Measurements from ENCODE around the gene ZNHIT3. TPM values are rescaled to one million over a fixed set of nuclear protein-coding genes. Genes with fewer than 3 reads are reported as not detected.
A peak's percentile ranks its signal among the peaks of the same experiment; 100 is the strongest.
"Not testable (repeated sequence)": the region's sequence is repeated elsewhere in the genome, so short reads cannot be mapped to it uniquely, and the experiment has no call there.

Gene ZNHIT3
- 10 to 100 TPM; 43.0 to 44.7 TPM for total RNA-seq
- total RNA-seq = 28.0 to 61.9 reads per million in 2 donors

- Mint-ChIP-seq H3K4me1 (peaks cover 32% of the 10 kb centered on the region), H3K27ac (peak within 1 kb of the TSS; percentile 94)
- peak; percentile 78 to 84 (median 79) for DNase-seq
Measured at GRCh38 chr17:36486204-36487194, at the start of gene ZNHIT3. ZNHIT3 (plus strand) TSS chr17:36486681; CDS start chr17:36486700, 19 bp downstream.

GRCh38 chr17:36441792-36442191, 44.7 kb upstream of the ZNHIT3 start:
- H3K4me1 Mint-ChIP-seq; ATAC-seq; H3K27me3 Mint-ChIP-seq; DNase-seq; H3K36me3 Mint-ChIP-seq (ENCODE audit: low read depth); H3K9me3 ChIP-seq (ENCODE audit: control insufficient read depth, low read length, poor library complexity, severe bottlenecking); H3K27ac Mint-ChIP-seq; H3K4me3 Mint-ChIP-seq: not testable (repeated sequence)

More at GRCh38 chr17:36486204-36487194, at the start of gene ZNHIT3:
- Mint-ChIP-seq H3K4me3 (peak within 1 kb of the TSS; percentile 100), H3K27me3 (peaks cover 10% of the 10 kb centered on the region), H3K36me3 (ENCODE audit: low read depth) (peaks cover 11% of the 10 kb centered on the region)
- H3K9me3 ChIP-seq (ENCODE audit: control insufficient read depth, low read length, poor library complexity, severe bottlenecking) = no peaks in the 10 kb centered on the region
- ATAC-seq = peak; percentile 98

GRCh38 chr17:36443777-36444176, 42.7 kb upstream of the ZNHIT3 start:
- no peaks in the 10 kb centered on the region for H3K36me3 Mint-ChIP-seq (ENCODE audit: low read depth)
- H3K9me3 ChIP-seq (ENCODE audit: control insufficient read depth, low read length, poor library complexity, severe bottlenecking) = no peaks in the 10 kb centered on the region
- no peak overlapping the region for H3K27ac Mint-ChIP-seq
- H3K4me1 Mint-ChIP-seq = no peaks in the 10 kb centered on the region
- no peaks in the 10 kb centered on the region for H3K27me3 Mint-ChIP-seq
- ATAC-seq (no peak), DNase-seq (no peak)
- no peak overlapping the region for H3K4me3 Mint-ChIP-seq

GRCh38 chr17:36449997-36450396, 36.5 kb upstream of the ZNHIT3 start:
- not testable (repeated sequence) for H3K9me3 ChIP-seq (ENCODE audit: control insufficient read depth, low read length, poor library complexity, severe bottlenecking); DNase-seq; H3K4me1 Mint-ChIP-seq; H3K36me3 Mint-ChIP-seq (ENCODE audit: low read depth); H3K27ac Mint-ChIP-seq; ATAC-seq; H3K4me3 Mint-ChIP-seq; H3K27me3 Mint-ChIP-seq

GRCh38 chr17:36452888-36453287, 33.6 kb upstream of the ZNHIT3 start:
- not testable (repeated sequence) for H3K9me3 ChIP-seq (ENCODE audit: control insufficient read depth, low read length, poor library complexity, severe bottlenecking); H3K27me3 Mint-ChIP-seq; DNase-seq; H3K4me3 Mint-ChIP-seq; H3K27ac Mint-ChIP-seq; H3K4me1 Mint-ChIP-seq; H3K36me3 Mint-ChIP-seq (ENCODE audit: low read depth); ATAC-seq

- H3K9me3 ChIP-seq (ENCODE audit: control insufficient read depth, low read length, poor library complexity, severe bottlenecking); H3K27ac Mint-ChIP-seq; DNase-seq; H3K4me3 Mint-ChIP-seq; ATAC-seq; H3K36me3 Mint-ChIP-seq (ENCODE audit: low read depth); H3K4me1 Mint-ChIP-seq: not testable (repeated sequence)
- peaks cover 34% of the 10 kb centered on the region for H3K27me3 Mint-ChIP-seq
Measured at GRCh38 chr17:36457701-36458100, 28.8 kb upstream of the ZNHIT3 start.

- peaks cover 47% of the 10 kb centered on the region for H3K27me3 Mint-ChIP-seq
- no peaks in the 10 kb centered on the region for H3K9me3 ChIP-seq (ENCODE audit: control insufficient read depth, low read length, poor library complexity, severe bottlenecking)
- DNase-seq = no peak
- no peaks in the 10 kb centered on the region for H3K36me3 Mint-ChIP-seq (ENCODE audit: low read depth)
- H3K4me3 Mint-ChIP-seq = no peak overlapping the region
- no peak for ATAC-seq
- no peak overlapping the region for H3K27ac Mint-ChIP-seq
- H3K4me1 Mint-ChIP-seq = peaks cover 2% of the 10 kb centered on the region
Measured at GRCh38 chr17:36459045-36459444, 27.4 kb upstream of the ZNHIT3 start.

GRCh38 chr17:36459601-36460000, 26.9 kb upstream of the ZNHIT3 start:
- Mint-ChIP-seq H3K27ac (no peak overlapping the region), H3K4me1 (peaks cover 2% of the 10 kb centered on the region), H3K4me3 (no peak overlapping the region), H3K36me3 (ENCODE audit: low read depth) (no peaks in the 10 kb centered on the region), H3K27me3 (peaks cover 48% of the 10 kb centered on the region)
- no peak for DNase-seq
- ATAC-seq = no peak
- H3K9me3 ChIP-seq (ENCODE audit: control insufficient read depth, low read length, poor library complexity, severe bottlenecking) = no peaks in the 10 kb centered on the region

GRCh38 chr17:36460265-36460937, 26.1 kb upstream of the ZNHIT3 start:
- Mint-ChIP-seq H3K4me1 (peaks cover 2% of the 10 kb centered on the region), H3K27me3 (peaks cover 56% of the 10 kb centered on the region), H3K4me3 (no peak overlapping the region), H3K36me3 (ENCODE audit: low read depth) (no peaks in the 10 kb centered on the region), H3K27ac (no peak overlapping the region)
- no peak for ATAC-seq
- no peaks in the 10 kb centered on the region for H3K9me3 ChIP-seq (ENCODE audit: control insufficient read depth, low read length, poor library complexity, severe bottlenecking)
- no peak for DNase-seq

- ATAC-seq = no peak
- H3K4me1 Mint-ChIP-seq = peaks cover 2% of the 10 kb centered on the region
- H3K27ac Mint-ChIP-seq = no peak overlapping the region
- peaks cover 61% of the 10 kb centered on the region for H3K27me3 Mint-ChIP-seq
- H3K36me3 Mint-ChIP-seq (ENCODE audit: low read depth) = peaks cover 4% of the 10 kb centered on the region
- no peak overlapping the region for H3K4me3 Mint-ChIP-seq
- no peak for DNase-seq
- no peaks in the 10 kb centered on the region for H3K9me3 ChIP-seq (ENCODE audit: control insufficient read depth, low read length, poor library complexity, severe bottlenecking)
Measured at GRCh38 chr17:36461330-36462110, 25.0 kb upstream of the ZNHIT3 start.

- DNase-seq = peak in 1 of 3 donors; percentile 24
- Mint-ChIP-seq H3K4me3 (no peak overlapping the region), H3K4me1 (peaks cover 2% of the 10 kb centered on the region), H3K27me3 (peaks cover 73% of the 10 kb centered on the region), H3K27ac (no peak overlapping the region), H3K36me3 (ENCODE audit: low read depth) (peaks cover 7% of the 10 kb centered on the region)
- H3K9me3 ChIP-seq (ENCODE audit: control insufficient read depth, low read length, poor library complexity, severe bottlenecking) = no peaks in the 10 kb centered on the region
- peak; percentile 77 for ATAC-seq
Measured at GRCh38 chr17:36463916-36464764, 22.3 kb upstream of the ZNHIT3 start.

- no peaks in the 10 kb centered on the region for H3K9me3 ChIP-seq (ENCODE audit: control insufficient read depth, low read length, poor library complexity, severe bottlenecking)
- peaks cover 2% of the 10 kb centered on the region for H3K4me1 Mint-ChIP-seq
- H3K27me3 Mint-ChIP-seq = peaks cover 71% of the 10 kb centered on the region
- H3K4me3 Mint-ChIP-seq = no peak overlapping the region
- ATAC-seq = no peak
- no peak for DNase-seq
- H3K36me3 Mint-ChIP-seq (ENCODE audit: low read depth) = peaks cover 7% of the 10 kb centered on the region
- H3K27ac Mint-ChIP-seq = no peak overlapping the region
Measured at GRCh38 chr17:36464765-36465088, 21.8 kb upstream of the ZNHIT3 start.
